ENCODE measurements around the gene GAS7.

GRCh38 chr17:10001306-10001873 is 197.0 kb downstream of the GAS7 start:
- TF ChIP-seq CTCF (IDR thresholded peaks at IDR 0.05), result no peak
- no peak for TF ChIP-seq POLR2A (IDR thresholded peaks at IDR 0.05)
